Superior temporal gyrus (tissue), 1 donor: ENCODE results near the gene PARD6G.
"Not testable (repeated sequence)": the region's sequence is repeated elsewhere in the genome, so short reads cannot be mapped to it uniquely, and the experiment has no call there.

Experiments
- DNase-seq: peaks from one replicate; pipeline ENCODE4 v3.0.0-alpha.2; 2016; ENCODE audit errors: extremely low spot score

The PARD6G gene

DNA sequence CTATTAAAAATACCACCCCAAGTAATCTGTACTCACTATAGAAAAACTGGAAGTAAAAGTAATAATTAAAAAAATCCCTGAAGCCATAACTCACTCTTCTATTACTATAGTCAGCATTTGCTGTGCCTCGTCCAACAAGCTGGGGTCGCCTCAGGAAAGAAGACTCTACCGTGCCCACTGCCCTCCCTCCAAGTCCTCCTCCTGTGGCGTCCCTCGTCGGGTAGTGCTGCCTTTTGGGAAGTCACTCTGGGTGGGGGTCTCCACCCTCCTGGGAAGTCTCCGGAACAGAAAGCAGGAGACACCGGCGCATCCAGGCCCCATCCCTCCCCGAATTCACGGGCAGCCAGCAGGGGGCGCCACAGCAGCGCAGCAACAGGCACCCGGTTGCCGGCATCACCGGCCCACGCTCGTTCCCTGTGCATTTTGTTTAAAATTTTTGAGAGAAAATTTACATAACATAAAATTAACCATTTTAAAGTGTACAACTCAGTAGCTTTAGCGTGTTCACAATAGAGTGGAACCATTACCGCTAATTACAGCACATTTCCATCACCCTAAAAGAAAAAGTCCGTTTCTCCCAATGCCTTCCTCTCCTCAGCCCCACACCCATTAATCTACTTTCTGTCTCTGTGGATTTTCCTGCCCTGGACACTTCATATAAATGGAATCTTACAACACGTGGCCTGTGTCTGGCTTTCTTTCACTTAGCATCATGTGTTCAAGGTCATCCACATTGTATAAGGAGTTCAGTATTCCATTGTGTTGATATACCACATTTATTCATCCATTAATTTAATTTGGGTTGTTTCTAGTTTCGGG lies 76.1 kb downstream of the PARD6G start:
- peak; percentile 62 for DNase-seq

DNA sequence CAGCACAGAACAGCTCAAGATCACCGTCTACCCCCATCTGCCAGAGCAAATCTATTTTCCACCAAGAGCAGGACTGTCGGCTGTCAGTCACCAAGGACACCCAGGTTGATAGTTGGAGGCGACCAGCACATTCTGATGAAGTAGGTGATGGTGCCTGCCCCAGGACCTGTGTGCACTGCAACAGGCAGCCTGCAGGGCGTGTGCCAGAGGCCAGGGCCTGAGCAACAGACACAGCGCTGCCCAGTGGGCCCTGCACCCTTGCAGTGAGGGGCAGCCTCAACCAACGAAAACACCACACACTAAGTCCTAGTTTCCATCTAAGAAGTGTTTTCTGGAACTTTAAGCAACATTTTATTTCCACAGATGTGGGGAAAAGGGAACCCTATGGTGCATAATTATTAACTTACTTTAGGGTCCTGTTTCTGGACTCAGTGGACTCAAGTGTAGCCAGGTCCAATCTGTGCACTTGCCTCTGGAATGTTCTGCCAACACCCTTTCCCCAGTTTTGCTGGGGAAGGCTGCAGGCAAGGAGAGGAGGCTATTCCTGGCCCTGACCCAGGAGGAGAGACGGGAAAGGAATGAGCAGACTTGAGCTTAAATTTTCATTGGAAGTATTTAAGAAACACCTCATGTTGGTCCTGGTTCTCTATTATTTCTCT lies 76.8 kb downstream of the PARD6G start:
- DNase-seq: no peak

- no peak for DNase-seq
These were observed 77.7 kb downstream of the PARD6G start for GRCh38 chr18:80169607-80170006.

DNA sequence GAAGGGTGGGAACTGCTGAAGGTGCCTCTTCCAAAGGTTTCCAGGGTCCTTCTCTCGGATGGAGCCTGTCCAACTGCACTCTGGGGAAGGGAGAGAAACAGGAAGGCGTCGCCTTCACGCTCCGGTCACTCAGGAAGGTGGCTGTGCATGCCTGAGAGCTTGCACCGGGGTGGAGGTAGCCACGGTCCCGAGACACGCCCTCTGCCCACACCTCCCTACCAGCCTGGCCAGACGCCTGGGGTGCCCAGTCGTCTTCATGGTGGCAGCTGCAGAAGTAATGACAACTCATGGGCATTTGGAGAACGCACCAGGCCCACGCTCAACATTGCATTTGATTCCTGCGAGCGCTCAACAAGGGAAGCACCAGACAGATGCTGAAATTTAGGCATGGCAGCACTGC lies 78.3 kb downstream of the PARD6G start:
- DNase-seq: no peak

DNA sequence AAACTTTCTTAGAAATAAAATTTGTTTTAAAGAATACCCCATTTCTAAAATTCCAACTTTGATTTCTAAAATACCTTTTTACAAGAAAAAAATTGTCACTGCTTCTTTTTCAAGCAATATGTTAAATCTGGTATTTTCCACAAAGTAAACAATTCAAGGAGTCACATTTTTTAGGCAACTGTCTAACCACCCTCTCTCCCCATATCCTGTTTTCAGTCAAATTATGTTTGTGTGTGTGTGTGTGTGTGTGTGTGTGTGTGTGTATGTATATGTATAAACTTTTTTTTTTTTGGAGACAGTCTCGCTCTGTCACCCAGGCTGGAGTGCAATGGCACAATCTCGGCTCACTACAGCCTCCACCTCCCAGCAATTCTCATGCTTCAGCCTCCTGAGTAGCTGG lies 79.0 kb downstream of the PARD6G start:
- no peak for DNase-seq

GRCh38 chr18:80167931-80168330 lies 79.4 kb downstream of the PARD6G start:
- DNase-seq: no peak

DNA sequence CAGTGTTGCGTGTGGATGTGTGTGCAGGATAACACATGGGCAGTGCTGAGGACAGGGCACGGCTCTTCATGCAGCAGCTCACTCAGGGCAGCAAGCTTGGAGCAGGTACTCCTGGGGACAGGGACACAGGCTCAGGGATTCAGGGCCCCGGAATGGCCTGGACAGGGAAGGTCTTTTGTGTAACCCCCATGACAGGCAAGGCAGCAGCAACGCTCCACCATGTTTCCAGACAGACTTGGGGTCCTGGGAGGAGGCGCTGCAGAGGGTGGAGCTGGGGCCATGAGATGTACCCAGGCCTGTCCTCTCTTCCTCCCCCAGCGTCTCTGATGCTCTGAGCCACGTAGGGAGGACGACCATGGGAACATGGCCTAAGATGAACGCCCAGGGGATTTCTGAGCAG lies 80.0 kb downstream of the PARD6G start:
- DNase-seq: no peak

DNA sequence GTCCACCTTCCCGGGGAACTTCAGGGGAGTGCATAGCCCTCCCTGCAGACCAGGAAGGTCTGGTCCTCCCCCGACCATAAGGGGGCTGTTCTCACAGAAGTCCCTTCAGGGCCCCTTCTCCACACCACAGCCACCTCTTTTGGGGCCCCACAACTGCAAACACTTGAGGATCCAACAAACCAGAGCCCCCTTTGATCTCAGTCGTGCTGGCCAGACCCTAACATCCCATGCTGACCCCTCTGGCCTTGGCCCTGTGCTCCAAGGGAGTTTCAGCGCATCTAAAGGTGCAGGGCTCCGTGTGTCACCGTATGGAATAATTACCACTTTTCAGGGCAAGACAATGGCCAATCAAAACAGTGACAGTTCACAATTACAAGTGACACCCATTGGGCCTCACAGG lies 80.6 kb downstream of the PARD6G start:
- no peak for DNase-seq

DNA sequence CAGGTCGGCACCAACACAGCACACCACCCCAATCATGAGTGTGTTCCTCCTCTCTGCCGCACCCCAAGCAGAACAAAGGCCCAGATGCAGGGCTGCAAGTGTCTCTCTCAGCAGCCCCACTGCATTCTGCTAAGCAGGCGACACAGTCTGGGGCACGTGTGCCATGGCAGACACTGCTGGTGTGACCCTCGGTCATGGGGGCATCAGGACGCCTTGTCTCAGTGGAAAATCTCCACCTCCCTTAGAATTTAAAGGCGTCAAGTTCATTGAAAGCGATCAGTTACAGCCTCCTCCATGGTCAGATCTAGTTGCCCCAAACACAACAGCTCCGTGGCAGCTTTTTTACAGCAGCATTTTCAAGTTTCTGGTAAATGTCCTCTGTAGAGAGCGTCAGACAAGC lies 81.1 kb downstream of the PARD6G start:
- no peak for DNase-seq

GRCh38 chr18:80164727-80165355 lies 82.5 kb downstream of the PARD6G start:
- DNase-seq: not testable (repeated sequence)

DNA sequence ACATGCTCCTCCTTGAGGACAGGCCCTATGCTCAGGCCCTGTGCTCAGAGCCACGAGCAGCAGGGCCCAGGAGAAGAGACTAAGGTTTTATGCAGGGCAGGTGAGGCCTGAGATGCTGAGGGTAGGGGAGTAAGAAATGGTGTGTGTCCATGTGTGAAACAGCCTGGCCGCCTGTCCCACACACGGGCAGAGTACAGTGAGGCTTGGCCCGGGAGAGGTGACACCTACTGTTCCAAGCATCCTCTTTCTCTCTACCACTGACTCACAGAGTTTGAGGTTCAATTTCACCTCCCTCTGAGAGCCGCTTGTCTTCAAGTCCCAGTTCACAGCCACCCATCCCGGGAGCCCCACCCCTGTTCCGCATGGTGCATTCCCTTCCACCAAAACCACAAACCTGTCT lies 84.1 kb downstream of the PARD6G start:
- no peak for DNase-seq

GRCh38 chr18:80161781-80162417 lies 85.4 kb downstream of the PARD6G start:
- DNase-seq: no peak

DNA sequence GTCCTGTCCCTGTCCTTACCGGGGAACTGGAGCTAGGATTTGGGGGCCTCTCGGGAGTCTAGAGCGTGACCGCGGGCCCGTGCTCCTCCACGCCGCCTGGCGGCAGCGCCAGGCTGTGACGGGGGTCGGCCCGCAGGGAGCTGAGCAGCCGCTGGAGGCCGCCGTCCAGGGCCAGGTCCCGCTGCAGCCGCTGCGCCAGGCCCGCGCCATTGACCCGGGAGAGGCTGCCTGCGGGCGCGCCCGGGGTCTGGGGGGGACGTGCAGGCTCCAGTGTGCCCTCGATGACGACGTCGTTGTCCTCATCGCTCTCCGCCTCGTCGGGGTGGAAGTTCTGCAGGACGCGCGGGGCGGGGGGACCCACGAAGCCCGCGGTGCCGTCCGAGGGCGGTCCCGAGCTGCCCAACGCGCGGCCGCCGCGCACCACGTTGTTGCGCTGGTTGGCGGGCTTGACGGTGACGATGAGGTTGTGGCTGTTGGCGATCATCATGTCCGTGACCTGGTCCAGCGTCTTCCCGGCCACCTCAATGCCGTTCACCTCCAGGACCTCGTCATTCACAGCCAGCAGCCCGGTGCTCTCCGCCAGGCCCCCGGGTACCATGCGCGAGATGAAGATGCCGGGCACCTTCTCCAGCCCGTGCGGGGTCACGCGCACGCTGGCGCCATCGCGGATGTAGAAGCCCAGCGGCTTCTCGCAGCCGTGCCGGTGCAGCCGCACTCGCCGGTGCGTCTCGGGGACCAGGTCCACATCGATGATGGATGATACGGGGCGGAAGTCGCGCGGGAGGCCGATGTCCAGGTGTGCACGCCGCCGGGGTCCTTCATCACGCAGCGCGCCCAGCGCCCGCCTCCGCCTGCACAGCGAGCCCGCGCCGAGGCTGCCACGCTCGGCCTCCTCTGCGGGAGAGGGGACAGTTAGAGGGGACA lies 87.3 kb downstream of the PARD6G start:
- no peak for DNase-seq

GRCh38 chr18:80158365-80158764 lies 88.9 kb downstream of the PARD6G start:
- DNase-seq: no peak

GRCh38 chr18:80157708-80158343 lies 89.5 kb downstream of the PARD6G start:
- DNase-seq: peak; percentile 94

DNA sequence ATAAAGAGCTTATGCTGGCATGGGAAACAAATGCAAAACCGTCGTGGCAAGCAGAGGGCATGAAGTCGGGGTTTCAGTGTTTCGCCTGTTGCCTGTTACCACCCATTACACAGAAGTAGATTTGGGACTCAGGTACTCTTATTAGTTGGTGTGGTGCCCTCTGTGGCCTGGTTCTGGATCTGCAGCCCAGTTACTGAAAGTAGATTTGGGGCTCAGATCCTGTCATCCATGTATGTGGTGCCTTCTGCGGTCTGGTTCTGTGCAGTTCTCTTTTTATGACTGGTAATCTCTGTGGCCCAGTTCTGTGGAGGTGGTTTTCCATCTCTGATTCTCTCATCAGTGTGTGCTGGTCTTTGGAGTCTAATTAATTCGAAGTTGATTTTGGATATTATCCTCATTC lies 93.0 kb downstream of the PARD6G start:
- DNase-seq: no peak

DNA sequence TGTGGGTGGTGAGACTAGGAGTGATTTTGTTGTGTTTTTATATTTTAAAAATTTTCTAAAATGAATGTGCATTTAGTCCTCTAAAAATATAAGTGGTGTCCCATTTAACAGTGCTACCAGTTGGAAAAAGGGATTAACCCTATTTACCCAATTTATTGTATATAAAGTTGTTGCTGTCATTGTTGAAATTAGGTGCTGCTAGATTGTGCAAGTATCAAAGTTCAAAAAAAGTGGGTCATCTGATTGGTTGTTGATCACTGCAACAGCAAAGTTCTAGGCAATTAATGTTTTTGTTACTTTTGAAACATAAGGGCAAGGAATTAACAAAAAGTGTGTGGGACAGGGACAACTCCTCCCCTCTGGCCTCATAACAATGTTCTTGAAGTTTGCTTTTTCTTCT lies 97.6 kb downstream of the PARD6G start:
- no peak for DNase-seq

DNA sequence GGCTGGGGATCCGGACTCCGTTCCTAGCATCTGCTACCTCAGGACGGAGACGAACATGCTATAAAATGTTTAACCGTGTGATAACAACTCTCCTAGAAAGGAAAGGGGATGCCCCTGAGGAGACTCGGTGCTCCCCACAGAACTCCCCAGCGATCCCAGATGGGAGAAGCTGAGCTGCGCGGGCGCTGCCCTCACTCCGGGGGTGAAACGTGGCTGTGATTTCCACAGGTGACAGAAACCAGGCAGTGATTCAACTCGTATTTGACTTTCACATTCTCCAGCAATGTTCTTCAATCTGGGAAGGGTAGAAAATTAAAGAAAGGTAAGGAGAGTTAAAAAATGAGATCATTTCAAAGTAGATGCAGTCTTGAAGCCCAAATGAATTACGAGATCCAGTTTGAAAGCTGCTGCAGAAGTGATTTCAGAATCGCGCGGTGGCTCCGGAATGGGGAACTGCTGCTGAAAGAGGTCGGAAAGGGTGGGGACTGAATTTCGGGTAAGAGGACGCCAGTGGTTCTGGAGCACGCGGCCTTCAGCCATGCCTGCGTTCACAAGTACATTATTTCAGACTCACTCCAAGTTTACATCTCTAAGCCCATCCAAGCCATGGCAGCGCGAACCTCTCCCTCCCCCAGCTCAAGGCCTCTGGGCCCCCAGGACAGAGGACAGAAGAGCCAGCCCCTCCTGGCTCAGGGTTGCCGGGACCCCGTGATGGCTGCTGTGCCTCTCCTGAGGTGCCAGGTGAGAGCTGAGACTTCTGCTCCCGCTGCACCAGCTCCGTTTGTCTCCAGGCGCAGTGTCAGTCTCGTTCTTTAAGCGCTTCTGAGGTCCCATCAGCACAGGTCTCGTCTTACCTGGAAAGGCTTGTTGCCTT lies 98.8 kb downstream of the PARD6G start:
- no peak for DNase-seq

- peak; percentile 90 for DNase-seq
These were observed 99.6 kb downstream of the PARD6G start for GRCh38 chr18:80147418-80148325.
